ENCODE results near the gene ADAM12.
"Not testable (repeated sequence)": the region's sequence is repeated elsewhere in the genome, so short reads cannot be mapped to it uniquely, and the experiment has no call there.

The ADAM12 gene

GRCh38 chr10:126191192-126191591 lies 197.1 kb downstream of the ADAM12 start:
- in situ Hi-C loops (cut with MboI; ENCODE audit: low sequenced_read_pairs) = no loop called here

- in situ Hi-C loops (cut with MboI; ENCODE audit: low sequenced_read_pairs) = no loop called here
These were observed 199.5 kb downstream of the ADAM12 start for GRCh38 chr10:126188679-126189200.

- in situ Hi-C loops (cut with MboI; ENCODE audit: low sequenced_read_pairs) = no loop called here
These were observed 200.9 kb downstream of the ADAM12 start for GRCh38 chr10:126187399-126187798.

GRCh38 chr10:126186766-126187165 lies 201.5 kb downstream of the ADAM12 start:
- in situ Hi-C loops (cut with MboI; ENCODE audit: low sequenced_read_pairs) = no loop called here

- in situ Hi-C loops (cut with MboI; ENCODE audit: low sequenced_read_pairs) = no loop called here
These were observed 202.4 kb downstream of the ADAM12 start for GRCh38 chr10:126185676-126186447.

- in situ Hi-C loops (cut with MboI; ENCODE audit: low sequenced_read_pairs) = no loop called here
These were observed 206.7 kb downstream of the ADAM12 start for GRCh38 chr10:126181626-126182025.

GRCh38 chr10:126179637-126180036 lies 208.6 kb downstream of the ADAM12 start:
- in situ Hi-C loops (cut with MboI; ENCODE audit: low sequenced_read_pairs) = no loop called here

- in situ Hi-C loops (cut with MboI; ENCODE audit: low sequenced_read_pairs) = no loop called here
These were observed 210.8 kb downstream of the ADAM12 start for GRCh38 chr10:126177417-126178030.

GRCh38 chr10:126175641-126176262 lies 212.5 kb downstream of the ADAM12 start:
- in situ Hi-C loops (cut with MboI; ENCODE audit: low sequenced_read_pairs) = no loop called here

GRCh38 chr10:126172755-126173154 lies 215.5 kb downstream of the ADAM12 start:
- in situ Hi-C loops (cut with MboI; ENCODE audit: low sequenced_read_pairs) = not testable (repeated sequence)

GRCh38 chr10:126171555-126171954 lies 216.7 kb downstream of the ADAM12 start:
- in situ Hi-C loops (cut with MboI; ENCODE audit: low sequenced_read_pairs) = no loop called here

GRCh38 chr10:126170776-126171175 lies 217.5 kb downstream of the ADAM12 start:
- in situ Hi-C loops (cut with MboI; ENCODE audit: low sequenced_read_pairs) = no loop called here

- in situ Hi-C loops (cut with MboI; ENCODE audit: low sequenced_read_pairs) = no loop called here
These were observed 217.9 kb downstream of the ADAM12 start for GRCh38 chr10:126170371-126170770.

GRCh38 chr10:126169899-126170298 lies 218.4 kb downstream of the ADAM12 start:
- in situ Hi-C loops (cut with MboI; ENCODE audit: low sequenced_read_pairs) = no loop called here

GRCh38 chr10:126166797-126167196 lies 221.5 kb downstream of the ADAM12 start:
- in situ Hi-C loops (cut with MboI; ENCODE audit: low sequenced_read_pairs) = no loop called here

GRCh38 chr10:126165874-126166273 lies 222.4 kb downstream of the ADAM12 start:
- in situ Hi-C loops (cut with MboI; ENCODE audit: low sequenced_read_pairs) = no loop called here

GRCh38 chr10:126163506-126163905 lies 224.8 kb downstream of the ADAM12 start:
- in situ Hi-C loops (cut with MboI; ENCODE audit: low sequenced_read_pairs) = no loop called here

- in situ Hi-C loops (cut with MboI; ENCODE audit: low sequenced_read_pairs) = no loop called here
These were observed 226.6 kb downstream of the ADAM12 start for GRCh38 chr10:126161691-126162090.

- in situ Hi-C loops (cut with MboI; ENCODE audit: low sequenced_read_pairs) = no loop called here
These were observed 227.2 kb downstream of the ADAM12 start for GRCh38 chr10:126160971-126161630.

- in situ Hi-C loops (cut with MboI; ENCODE audit: low sequenced_read_pairs) = no loop called here
These were observed 227.7 kb downstream of the ADAM12 start for GRCh38 chr10:126160571-126160970.
